Measurements from ENCODE around the gene TPBGL. TPM values are rescaled to one million over a fixed set of nuclear protein-coding genes. Genes with fewer than 3 reads are reported as not detected.

The TPBGL gene
- polyA plus RNA-seq, 3 donors, result not detected

DNA sequence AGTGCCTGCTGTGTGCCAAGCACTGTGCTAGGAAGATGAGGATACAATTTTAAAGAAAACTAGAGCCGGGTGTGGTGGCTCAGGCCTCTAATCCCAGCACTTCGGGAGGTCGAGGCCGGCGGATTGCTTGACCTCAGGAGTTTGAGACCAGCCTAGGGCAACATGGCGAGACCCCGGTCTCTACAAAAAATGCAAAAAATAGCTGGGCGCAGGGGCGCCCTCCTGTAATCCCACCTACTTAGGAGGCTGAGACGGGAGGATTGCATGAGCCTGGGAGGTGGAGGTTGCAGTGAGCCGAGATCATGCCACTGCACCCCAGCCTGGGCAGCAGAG lies 8.3 kb downstream of the TPBGL start:
- H3K36me3 ChIP-seq (replicated peaks in 1 of 2; ENCODE audit: control insufficient read depth in 1 of 2, insufficient read depth in 2 of 2, low read length in 2 of 2), result no peaks in the 10 kb centered on the region
- H3K4me1 Mint-ChIP-seq, result no peaks in the 10 kb centered on the region
- H3K9me3 Mint-ChIP-seq, result peaks cover 0 to 13% (median 6%) of the 10 kb centered on the region in 7 donors
- no peak overlapping the region for H3K4me3 ChIP-seq (replicated peaks in 1 of 3; ENCODE audit: low read depth in 2 of 3, low read length in 3 of 3)
- H3K27ac ChIP-seq (ENCODE audit: low read depth in 1 of 2, low read length in 2 of 2), result no peak overlapping the region
- no peaks in the 10 kb centered on the region for H4K20me1 ChIP-seq (ENCODE audit: insufficient read depth, low read length)
- intact Hi-C loops (cut with micrococcal nuclease), result loop anchor here (2.0 to 5.0 kb wide), 5 partner anchors 106 to 322 kb away; no protein-coding TSS in a partner anchor
- TF ChIP-seq CTCF (IDR thresholded peaks at IDR 0.05), result peak; percentile 73
- no peaks in the 10 kb centered on the region for H3K79me2 ChIP-seq (ENCODE audit: insufficient read depth, low read length)
- DNase-seq, result no peak
- no peak overlapping the region for H3K4me2 ChIP-seq (replicated peaks; ENCODE audit: extremely low read depth, low read length, poor library complexity, severe bottlenecking)
- peaks cover 26 to 40% (median 29%) of the 10 kb centered on the region in 3 donors for H3K27me3 Mint-ChIP-seq (ENCODE audit: low read depth in 3 of 3)
- 17% methylated on average over 5 of the region's 11 CpGs for WGBS (ENCODE audit: insufficient coverage)
- H3K9me3 ChIP-seq (replicated peaks in 1 of 2; ENCODE audit: control insufficient read depth in 1 of 2, insufficient read depth in 1 of 2, low read length in 2 of 2), result peaks cover 0 to 4% of the 10 kb centered on the region in 2 donors
- H2AFZ ChIP-seq (ENCODE audit: insufficient read depth, low read depth, low read length, poor library complexity, severe bottlenecking), result no peak overlapping the region
- H3K4me3 Mint-ChIP-seq, result no peak overlapping the region
- no peaks in the 10 kb centered on the region for H3K36me3 Mint-ChIP-seq
- no peak overlapping the region for H3K27ac Mint-ChIP-seq
- H3K27me3 ChIP-seq (ENCODE audit: control insufficient read depth in 2 of 2, insufficient read depth in 2 of 2, low read length in 2 of 2), result peaks cover 14 to 15% of the 10 kb centered on the region in 2 donors
- no peak overlapping the region for H3K9ac ChIP-seq (ENCODE audit: insufficient read depth, low read length, poor library complexity, severe bottlenecking)
- H3K4me1 ChIP-seq (ENCODE audit: control insufficient read depth in 1 of 2, insufficient read depth in 2 of 2, low read length in 2 of 2), result no peaks in the 10 kb centered on the region

DNA sequence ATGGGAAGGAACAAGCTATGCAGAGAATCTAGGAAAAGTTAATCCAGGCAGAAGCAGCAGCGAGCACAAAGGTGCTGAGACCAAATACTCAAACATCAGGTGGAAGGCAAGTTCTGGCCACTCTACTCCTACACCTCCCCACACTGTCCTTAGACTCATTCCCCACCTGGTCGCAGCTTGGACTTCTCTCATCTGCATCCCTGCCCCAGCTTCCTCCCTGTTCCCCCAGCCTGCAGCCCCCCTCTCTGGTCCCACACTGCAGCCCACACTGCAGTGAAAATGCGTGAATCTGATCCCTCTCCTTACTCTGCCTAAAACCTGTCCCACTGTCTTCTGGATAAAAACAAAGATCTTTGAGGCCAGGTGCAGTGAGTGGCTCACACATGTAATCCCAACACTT lies 9.1 kb downstream of the TPBGL start:
- H4K20me1 ChIP-seq (ENCODE audit: insufficient read depth, low read length), result no peaks in the 10 kb centered on the region
- intact Hi-C loops (cut with micrococcal nuclease), result loop anchor here (2.0 to 10.0 kb wide), 6 partner anchors 107 to 322 kb away; no protein-coding TSS in a partner anchor
- H3K4me1 ChIP-seq (ENCODE audit: control insufficient read depth in 1 of 2, insufficient read depth in 2 of 2, low read length in 2 of 2), result no peaks in the 10 kb centered on the region
- peaks cover 7 to 8% of the 10 kb centered on the region in 2 donors for H3K27me3 ChIP-seq (ENCODE audit: control insufficient read depth in 2 of 2, insufficient read depth in 2 of 2, low read length in 2 of 2)
- no peaks in the 10 kb centered on the region for H3K79me2 ChIP-seq (ENCODE audit: insufficient read depth, low read length)
- H3K4me2 ChIP-seq (replicated peaks; ENCODE audit: extremely low read depth, low read length, poor library complexity, severe bottlenecking), result no peak overlapping the region
- Mint-ChIP-seq H3K36me3 (no peaks in the 10 kb centered on the region), H3K9me3 (peaks cover 0 to 15% (median 6%) of the 10 kb centered on the region in 7 donors), H3K27me3 (ENCODE audit: low read depth in 3 of 3) (peaks cover 19 to 35% (median 24%) of the 10 kb centered on the region in 3 donors), H3K4me3 (no peak overlapping the region), H3K27ac (no peak overlapping the region), H3K4me1 (no peaks in the 10 kb centered on the region)
- no peak for TF ChIP-seq CTCF (IDR thresholded peaks at IDR 0.05)
- H3K36me3 ChIP-seq (replicated peaks in 1 of 2; ENCODE audit: control insufficient read depth in 1 of 2, insufficient read depth in 2 of 2, low read length in 2 of 2), result no peaks in the 10 kb centered on the region
- H3K9ac ChIP-seq (ENCODE audit: insufficient read depth, low read length, poor library complexity, severe bottlenecking), result no peak overlapping the region
- peaks cover 0 to 4% of the 10 kb centered on the region in 2 donors for H3K9me3 ChIP-seq (replicated peaks in 1 of 2; ENCODE audit: control insufficient read depth in 1 of 2, insufficient read depth in 1 of 2, low read length in 2 of 2)
- 75% methylated on average over 3 of the region's 3 CpGs for WGBS (ENCODE audit: insufficient coverage)
- no peak overlapping the region for H3K27ac ChIP-seq (ENCODE audit: low read depth in 1 of 2, low read length in 2 of 2)
- H3K4me3 ChIP-seq (replicated peaks in 1 of 3; ENCODE audit: low read depth in 2 of 3, low read length in 3 of 3), result no peak overlapping the region
- DNase-seq, result no peak
- H2AFZ ChIP-seq (ENCODE audit: insufficient read depth, low read depth, low read length, poor library complexity, severe bottlenecking), result no peak overlapping the region

Data from CD14-positive monocyte (primary cell).